Measurements from ENCODE around the gene ZBED5. TPM values are rescaled to one million over a fixed set of nuclear protein-coding genes. Genes with fewer than 3 reads are reported as not detected.

Gene ZBED5
- total RNA-seq: 10 to 100 TPM; 13.7 to 38.4 (median 29.7) TPM

GRCh38 chr11:10857709-10858438, at the start of gene ZBED5:
ZBED5 (minus strand) TSS chr11:10858053; CDS start chr11:10854945, 3,108 bp downstream.
- in situ Hi-C loops (cut with MboI; ENCODE audit: low pct_ligation_motif_present in 1 of 4, low pct_unique_long_range_greater_than_20kb in 1 of 4, low sequenced_read_pairs in 3 of 4): loop anchor here in 1 of 4 donors (10.0 kb wide), 1 partner anchor 53 kb away; the partner anchor contains the start of gene EIF4G2
- peaks cover 0 to 42% (median 19%) of the 10 kb centered on the region in 4 donors for H3K4me1 ChIP-seq

GRCh38 chr11:10906521-10906920, 48.7 kb upstream of the ZBED5 start:
- intact Hi-C loops (cut with DNase I; ENCODE audit: low total_unique reads) (loop anchor here (10.0 kb wide), 1 partner anchor 52 kb away; the partner anchor contains the start of gene ZBED5), in situ Hi-C loops (cut with MboI; ENCODE audit: low pct_ligation_motif_present in 1 of 4, low pct_unique_long_range_greater_than_20kb in 1 of 4, low sequenced_read_pairs in 3 of 4) (no loop called here)
- no peak for TF ChIP-seq EP300 (IDR thresholded peaks at IDR 0.05; ENCODE audit: low read depth)
- no peak for TF ChIP-seq POLR2A (IDR thresholded peaks at IDR 0.05)
- TF ChIP-seq POLR2AphosphoS5 (IDR thresholded peaks at IDR 0.05): no peak
- TF ChIP-seq CTCF (IDR thresholded peaks at IDR 0.05): no peak
- 39 to 60% methylated on average over 1 to 2 of the region's 2 CpGs for WGBS, 2 donors (ENCODE audit: low coverage in 1 of 2)
- Histone ChIP-seq H3K9me3 (no peaks in the 10 kb centered on the region), H3K27ac (no peak overlapping the region), H3K4me1 (peaks cover 0 to under 1% (median 0%) of the 10 kb centered on the region in 4 donors), H3K36me3 (no peaks in the 10 kb centered on the region), H3K27me3 (no peaks in the 10 kb centered on the region), H3K4me3 (no peak overlapping the region)
- no peak for DNase-seq

More at GRCh38 chr11:10857709-10858438, at the start of gene ZBED5:
- TF ChIP-seq EP300 (IDR thresholded peaks at IDR 0.05; ENCODE audit: low read depth) (no peak), CTCF (IDR thresholded peaks at IDR 0.05) (peak in 4 of 5 experiments; percentile 22 to 47 (median 36)), POLR2A (IDR thresholded peaks at IDR 0.05) (peak; percentile 99), POLR2AphosphoS5 (IDR thresholded peaks at IDR 0.05) (peak; percentile 98 to 99 (median 99))
- Histone ChIP-seq H3K9me3 (no peaks in the 10 kb centered on the region), H3K4me3 (peak within 1 kb of the TSS; percentile 70 to 87 (median 79)), H3K36me3 (peaks cover 0 to 28% (median 13%) of the 10 kb centered on the region in 4 donors), H3K27me3 (no peaks in the 10 kb centered on the region), H3K27ac (peak within 1 kb of the TSS; percentile 98 to 99 (median 99))
- 1% methylated on average over 59 of the region's 59 CpGs; no CpG with 5 or more reads in 1 of the 2 donors for WGBS, 2 donors (ENCODE audit: low coverage in 1 of 2)
- intact Hi-C loops (cut with DNase I; ENCODE audit: low total_unique reads): loop anchor here (2.0 to 10.0 kb wide), 3 partner anchors 47 to 73 kb away; partner anchors contain the start of gene EIF4G2
- peak; percentile 98 for DNase-seq

- TF ChIP-seq EP300 (IDR thresholded peaks at IDR 0.05; ENCODE audit: low read depth) (no peak), CTCF (IDR thresholded peaks at IDR 0.05) (no peak), POLR2A (IDR thresholded peaks at IDR 0.05) (no peak), POLR2AphosphoS5 (IDR thresholded peaks at IDR 0.05) (no peak)
- DNase-seq: no peak
- H3K9me3 ChIP-seq: no peaks in the 10 kb centered on the region
- in situ Hi-C loops (cut with MboI; ENCODE audit: low pct_ligation_motif_present in 1 of 4, low pct_unique_long_range_greater_than_20kb in 1 of 4, low sequenced_read_pairs in 3 of 4): no loop called here
- peaks cover 25 to 37% (median 34%) of the 10 kb centered on the region in 4 donors for H3K4me1 ChIP-seq
- intact Hi-C loops (cut with DNase I; ENCODE audit: low total_unique reads): loop anchor here (10.0 kb wide), 1 partner anchor 48 kb away; the partner anchor contains the start of gene ZBED5
- H3K4me3 ChIP-seq: no peak overlapping the region
- no peaks in the 10 kb centered on the region for H3K36me3 ChIP-seq
- 70 to 75% methylated on average over 9 of the region's 9 CpGs for WGBS, 2 donors (ENCODE audit: low coverage in 1 of 2)
- H3K27ac ChIP-seq: peak overlapping the region; percentile 87 to 96 (median 90)
- no peaks in the 10 kb centered on the region for H3K27me3 ChIP-seq
These were observed 44.6 kb upstream of the ZBED5 start for GRCh38 chr11:10902301-10903063.
